Upper lobe of left lung (tissue), 4 donors: ENCODE data around the gene PAEP.

Experiments used
- CTCF ChIP-seq, 6 experiments: fragments of 450-650 bp in 4 of 6; fragments of 200-600 bp in 2 of 6; sonication (generic) in 2 of 6; IDR thresholded peaks; one replicate each; pipeline ENCODE4 v1.5.1; 2016 to 2019; ENCODE audit warnings: antibody characterized with exemption in 6 of 6
- EP300 ChIP-seq, 4 donors: sonication (generic); formaldehyde crosslinking; IDR thresholded peaks; one replicate each; pipeline ENCODE4 v1.5.1; 2017; ENCODE audit warnings: antibody characterized with exemption in 4 of 4, control low read depth in 2 of 4
- POLR2A ChIP-seq, 4 donors: fragments of 450-650 bp; IDR thresholded peaks; one replicate each; pipeline ENCODE4 v1.5.1; 2016 to 2017; ENCODE audit warnings: antibody characterized with exemption in 4 of 4, mild to moderate bottlenecking in 2 of 4

GRCh38 chr9:135559606-135560005 lies 1.9 kb upstream of the PAEP start:
- TF ChIP-seq POLR2A (IDR thresholded peaks at IDR 0.05): no peak
- TF ChIP-seq CTCF (IDR thresholded peaks at IDR 0.05): no peak
- no peak for TF ChIP-seq EP300 (IDR thresholded peaks at IDR 0.05)
